IPS-18c (cell line): ENCODE data around the gene RAP1GDS1.
A peak's percentile ranks its signal among the peaks of the same experiment; 100 is the strongest.

Experiments used
- H3K4me3 ChIP-seq: 2 replicates; pipeline ENCODE4 v1.7.0; 2013; ENCODE audit warnings: low read depth, mild to moderate bottlenecking, low read length, moderate library complexity; ENCODE audit not compliant: insufficient read depth
- H3K9me3 ChIP-seq: one replicate; pipeline ENCODE4 v1.6.1; 2013; ENCODE audit warnings: mild to moderate bottlenecking, low read length, moderate library complexity; ENCODE audit not compliant: control insufficient read depth, insufficient read depth

Gene RAP1GDS1

GRCh38 chr4:98260579-98261404 lies at the start of gene RAP1GDS1:
Gene RAP1GDS1 (plus strand): TSS chr4:98261384. CDS start chr4:98261566, 182 bp downstream.
- peak within 1 kb of the TSS; percentile 96 for H3K4me3 ChIP-seq
- H3K9me3 ChIP-seq = peaks cover 5% of the 10 kb centered on the region

DNA sequence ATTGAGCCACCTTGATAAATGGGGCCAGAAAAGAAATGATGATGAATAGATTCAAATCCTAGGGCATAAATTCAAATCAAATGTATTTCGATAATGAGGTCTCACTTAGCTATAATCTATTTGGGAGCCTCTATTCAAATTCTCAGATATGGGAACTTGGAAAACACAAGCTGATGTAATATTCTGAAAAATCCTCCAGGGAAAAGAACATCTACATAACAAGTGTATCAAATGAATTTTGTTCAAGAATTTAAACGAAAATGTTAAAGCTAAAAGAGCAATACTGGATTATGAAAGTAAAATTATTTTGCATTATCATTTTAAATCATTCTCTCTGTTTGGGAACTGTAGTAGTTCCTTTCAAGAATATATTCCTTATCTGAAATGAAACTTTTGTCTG lies 38.9 kb upstream of the RAP1GDS1 start:
- H3K4me3 ChIP-seq = no peak overlapping the region
- H3K9me3 ChIP-seq = peaks cover 3% of the 10 kb centered on the region

DNA sequence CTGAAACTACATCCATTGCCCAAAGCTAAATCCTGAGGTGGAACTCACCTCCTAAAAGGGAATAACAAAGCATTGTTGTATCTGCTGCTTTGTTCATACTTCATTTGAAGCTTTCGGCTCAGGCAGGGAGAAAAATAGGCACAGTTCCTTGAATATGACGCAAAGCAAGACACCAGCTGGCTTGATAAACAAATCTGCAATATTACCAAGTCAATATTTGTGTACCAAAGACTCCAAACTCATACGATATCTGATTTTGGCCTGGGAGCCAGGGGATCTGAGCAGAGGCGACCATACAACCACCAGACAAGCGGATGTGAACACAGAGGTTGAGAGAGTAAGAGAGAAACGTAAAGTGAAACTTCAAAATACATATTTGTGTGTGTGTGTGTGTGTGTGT lies 34.8 kb upstream of the RAP1GDS1 start:
- no peak overlapping the region for H3K4me3 ChIP-seq
- H3K9me3 ChIP-seq = peaks cover 3% of the 10 kb centered on the region

DNA sequence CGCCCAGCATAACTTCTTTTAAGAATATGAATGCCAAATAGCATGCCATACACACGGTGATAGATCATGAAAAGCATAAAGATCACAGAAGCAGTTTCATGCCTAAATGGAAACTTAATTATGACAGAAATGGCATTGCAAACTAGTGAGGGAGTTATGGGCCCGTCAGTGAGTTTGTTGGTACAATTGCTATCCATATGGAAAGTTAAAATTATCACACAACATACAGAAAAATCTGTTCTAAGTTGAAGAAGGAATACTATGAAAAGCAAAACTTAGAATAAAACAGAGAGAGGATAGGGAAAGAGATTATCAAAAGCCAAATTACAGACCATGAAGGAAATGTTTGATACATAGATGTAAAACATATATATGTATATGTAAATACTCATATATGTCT lies 30.2 kb upstream of the RAP1GDS1 start:
- no peak overlapping the region for H3K4me3 ChIP-seq
- H3K9me3 ChIP-seq = no peaks in the 10 kb centered on the region

GRCh38 chr4:98232202-98232601 lies 29.0 kb upstream of the RAP1GDS1 start:
- H3K9me3 ChIP-seq = no peaks in the 10 kb centered on the region
- H3K4me3 ChIP-seq = no peak overlapping the region

- H3K4me3 ChIP-seq = no peak overlapping the region
- no peaks in the 10 kb centered on the region for H3K9me3 ChIP-seq
These were observed 24.0 kb upstream of the RAP1GDS1 start for GRCh38 chr4:98237204-98237603.

- no peak overlapping the region for H3K4me3 ChIP-seq
These were observed 19.1 kb upstream of the RAP1GDS1 start for GRCh38 chr4:98242063-98242462.

GRCh38 chr4:98242538-98242937 lies 18.6 kb upstream of the RAP1GDS1 start:
- no peak overlapping the region for H3K4me3 ChIP-seq
- H3K9me3 ChIP-seq = no peaks in the 10 kb centered on the region

More at GRCh38 chr4:98242063-98242462, 19.1 kb upstream of the RAP1GDS1 start:
- no peaks in the 10 kb centered on the region for H3K9me3 ChIP-seq

- no peak overlapping the region for H3K4me3 ChIP-seq
- H3K9me3 ChIP-seq = no peaks in the 10 kb centered on the region
These were observed 16.0 kb upstream of the RAP1GDS1 start for GRCh38 chr4:98245226-98245625.

- peaks cover 2% of the 10 kb centered on the region for H3K9me3 ChIP-seq
- no peak overlapping the region for H3K4me3 ChIP-seq
These were observed 12.2 kb upstream of the RAP1GDS1 start for GRCh38 chr4:98248934-98249333.

DNA sequence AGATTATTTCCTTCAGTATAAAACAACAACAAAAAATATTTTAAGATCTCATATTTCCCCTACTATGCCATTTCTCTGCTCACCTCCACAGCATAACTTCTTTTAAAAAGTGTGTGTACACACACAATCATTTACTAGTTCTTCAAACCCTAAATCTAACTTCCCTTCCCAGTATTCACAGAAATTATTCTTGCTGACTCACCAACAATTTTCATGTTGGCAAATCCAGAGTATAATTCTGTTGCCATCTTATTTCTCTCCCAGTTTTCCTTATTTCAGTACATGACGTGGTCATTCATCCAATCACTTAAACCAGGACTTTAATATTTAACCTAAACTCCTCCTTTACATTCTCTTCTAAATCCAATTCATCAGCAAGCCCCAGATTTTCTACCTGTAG lies 11.4 kb upstream of the RAP1GDS1 start:
- H3K4me3 ChIP-seq = no peak overlapping the region

DNA sequence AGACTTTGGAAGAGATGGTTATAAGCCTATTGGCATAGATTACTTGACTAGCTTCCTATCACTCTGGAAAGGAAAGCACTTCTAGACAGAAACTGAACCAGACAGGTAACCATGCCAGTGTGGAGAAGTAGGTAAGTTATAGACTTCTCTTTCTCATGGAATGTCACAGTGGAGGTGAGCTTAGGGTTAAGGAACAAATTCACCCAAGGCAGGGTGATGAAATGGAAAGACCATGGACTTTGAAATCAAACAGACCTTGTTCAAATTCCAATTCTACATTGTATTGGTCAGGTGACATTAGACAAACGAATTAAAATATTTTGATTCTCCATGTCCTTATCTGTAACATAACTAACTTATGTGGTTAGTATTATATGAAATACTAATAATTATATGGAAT lies 7.7 kb upstream of the RAP1GDS1 start:
- H3K4me3 ChIP-seq = no peak overlapping the region

More for the DNA sequence above, 11.4 kb upstream of the RAP1GDS1 start:
- peaks cover 2% of the 10 kb centered on the region for H3K9me3 ChIP-seq

DNA sequence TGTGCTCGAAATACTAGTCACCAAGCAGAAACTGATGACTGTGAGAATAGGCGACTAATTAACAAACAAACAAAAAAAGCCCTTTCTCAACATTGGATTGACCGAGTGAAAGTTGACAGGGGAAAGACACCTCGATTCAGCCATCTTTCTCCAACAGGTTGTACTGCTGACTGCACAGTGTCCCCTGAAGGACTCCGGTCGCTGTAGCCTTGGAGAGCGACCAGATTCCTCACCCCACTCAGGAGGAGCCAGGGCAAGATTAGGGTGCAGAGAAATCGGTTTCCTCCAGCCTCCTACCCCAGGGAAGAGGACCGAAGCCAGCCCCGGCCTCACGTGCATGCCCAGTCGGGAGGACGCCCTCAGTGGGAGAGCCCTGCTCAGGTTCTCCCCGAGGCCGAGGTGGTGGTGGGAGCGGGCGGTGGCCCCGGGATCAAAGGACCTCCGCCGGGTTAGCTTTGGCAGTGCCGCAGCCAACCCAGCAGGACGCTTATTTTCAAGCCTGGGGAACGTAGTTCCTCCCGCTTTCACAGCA lies 1.1 kb upstream of the RAP1GDS1 start:
- peak overlapping the region; percentile 85 for H3K4me3 ChIP-seq
- peaks cover 5% of the 10 kb centered on the region for H3K9me3 ChIP-seq

More for the DNA sequence above, 7.7 kb upstream of the RAP1GDS1 start:
- H3K9me3 ChIP-seq = peaks cover 2% of the 10 kb centered on the region

DNA sequence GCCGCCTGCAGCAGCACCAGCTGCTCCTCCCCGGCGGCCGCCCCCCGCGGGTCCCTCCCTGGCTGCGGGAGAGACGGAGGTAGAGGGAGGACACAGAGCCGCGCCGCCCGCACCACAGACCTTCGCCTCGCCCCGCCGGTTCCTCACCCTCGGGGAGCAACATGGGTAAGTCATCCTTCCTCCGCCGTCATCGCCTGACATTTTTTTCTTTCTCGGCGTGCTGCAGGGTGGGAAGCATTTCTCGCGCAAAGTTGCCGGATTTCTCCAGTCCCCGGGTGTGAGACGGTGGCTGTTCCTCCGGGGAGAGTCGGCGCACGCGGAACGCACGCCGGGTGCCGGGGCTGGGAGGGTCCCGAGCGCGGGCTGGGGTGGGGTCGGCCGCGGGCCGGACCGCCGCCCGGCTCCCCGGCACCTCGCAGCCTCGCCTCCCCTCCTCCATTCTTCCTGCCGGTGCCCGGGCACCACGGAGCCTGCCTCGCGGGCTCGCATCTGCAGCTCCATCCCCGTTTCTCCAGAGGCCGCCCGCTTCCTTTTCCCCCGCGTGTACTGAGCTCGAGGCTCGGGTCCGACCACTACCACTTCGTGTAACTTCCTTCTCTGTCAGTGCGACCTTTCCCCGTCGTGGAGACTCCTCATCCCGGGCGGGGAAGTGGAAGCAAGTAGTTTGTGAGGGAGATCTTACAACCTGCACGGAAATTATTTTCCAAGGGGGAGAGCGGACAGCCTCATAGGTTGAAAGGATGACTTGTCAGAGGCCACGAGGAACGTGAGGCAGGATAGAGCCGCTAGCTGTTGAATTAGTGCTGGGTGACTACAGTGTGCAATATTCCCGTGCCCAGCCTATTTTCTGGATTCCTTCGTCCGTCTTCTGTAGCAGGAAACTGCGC lies 464 bp downstream of the RAP1GDS1 start:
- peak overlapping the region; percentile 96 for H3K4me3 ChIP-seq
- peaks cover 5% of the 10 kb centered on the region for H3K9me3 ChIP-seq

DNA sequence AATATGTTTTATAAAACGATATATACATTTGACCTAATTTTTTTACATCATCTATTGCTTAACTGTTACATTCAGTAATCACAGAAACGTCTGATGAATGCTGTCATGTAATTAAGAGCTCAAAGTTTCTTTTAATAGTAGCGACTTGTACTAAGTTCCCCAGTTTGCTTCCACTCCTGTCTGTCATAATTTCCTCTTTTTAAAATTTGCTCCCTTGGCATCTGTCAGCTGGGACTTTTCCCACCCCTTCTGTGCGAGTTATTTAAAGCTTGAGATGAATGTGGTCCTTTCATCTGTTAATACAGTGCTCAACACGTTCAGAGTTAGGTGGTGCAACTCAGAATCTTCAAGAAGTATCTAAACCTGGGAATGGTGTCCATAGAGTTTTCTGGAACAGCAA lies 1.2 kb downstream of the RAP1GDS1 start:
- H3K9me3 ChIP-seq = peaks cover 5% of the 10 kb centered on the region
- peak overlapping the region; percentile 96; the same call in 1 of the 2 replicates for H3K4me3 ChIP-seq

- H3K9me3 ChIP-seq = no peaks in the 10 kb centered on the region
- H3K4me3 ChIP-seq = no peak overlapping the region
These were observed 6.3 kb downstream of the RAP1GDS1 start for GRCh38 chr4:98267498-98267897.

- no peak overlapping the region for H3K4me3 ChIP-seq
- no peaks in the 10 kb centered on the region for H3K9me3 ChIP-seq
These were observed 14.0 kb downstream of the RAP1GDS1 start for GRCh38 chr4:98275145-98275544.
